HG02885 (cell line): ENCODE measurements around the gene CERS6.

Source experiments
- ATAC-seq: cut with Tn5 transposase; IDR thresholded peaks from one replicate; pipeline ENCODE4 v1.9.1; 2021; ENCODE audit warnings: mild to moderate bottlenecking; ENCODE audit not compliant: unreplicated experiment, poor library complexity

The CERS6 gene

DNA sequence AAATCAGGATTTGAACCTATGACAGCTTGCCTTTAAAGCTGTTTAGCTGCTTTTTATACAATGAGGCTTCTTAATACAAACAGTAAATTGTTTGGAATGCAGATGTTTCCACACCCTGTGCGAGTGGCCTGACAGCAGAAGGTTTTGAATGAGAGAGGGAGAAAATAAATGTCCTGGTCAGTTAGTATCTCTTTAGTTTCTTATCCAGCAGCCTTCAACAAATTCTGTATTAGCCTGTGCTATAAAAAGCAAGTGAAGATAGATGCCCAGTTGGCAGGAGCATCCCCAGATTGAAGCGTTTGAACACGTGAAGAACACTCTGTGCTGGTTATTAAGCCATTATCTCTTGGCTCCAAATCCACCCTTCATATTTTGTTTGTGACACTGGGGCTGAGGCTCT lies 70.6 kb downstream of the CERS6 start:
- no peak for ATAC-seq

DNA sequence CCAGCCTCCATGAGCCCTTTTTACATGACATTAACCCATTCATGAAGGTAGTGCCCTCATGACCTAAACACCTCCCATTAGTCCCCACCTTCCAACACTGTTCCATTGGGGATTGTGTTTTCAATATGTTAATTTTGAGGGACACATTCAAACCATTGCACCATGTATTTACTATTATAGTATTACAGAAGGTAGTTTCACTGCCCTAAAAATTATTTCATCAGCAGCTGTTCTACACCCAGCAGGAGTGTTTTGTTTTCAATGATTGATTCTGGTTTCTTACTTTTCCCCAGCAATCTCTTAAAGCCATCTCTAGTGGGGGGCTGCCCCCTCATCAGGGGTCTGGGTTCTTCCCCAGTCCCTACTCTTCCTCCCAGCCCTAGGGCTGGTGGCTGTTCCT lies 71.9 kb downstream of the CERS6 start:
- ATAC-seq: no peak

DNA sequence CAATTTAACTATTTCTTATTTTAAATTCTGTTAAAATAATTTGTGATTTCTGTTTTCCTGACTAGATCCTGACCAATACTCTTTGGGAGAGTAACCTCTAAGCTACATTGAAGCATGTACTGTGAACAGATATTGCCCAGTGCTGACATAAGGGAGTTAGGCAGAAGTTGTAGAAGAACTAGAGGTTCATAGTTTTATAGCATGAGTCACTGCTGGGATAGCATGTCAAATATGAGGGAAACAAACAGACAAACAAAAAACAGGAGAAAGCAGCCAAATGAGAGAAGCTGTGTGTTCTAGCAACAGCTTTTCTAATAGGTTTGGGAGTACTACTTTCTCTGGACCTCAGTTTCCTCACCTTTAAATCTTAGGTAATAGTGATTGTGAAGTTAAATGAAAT lies 72.4 kb downstream of the CERS6 start:
- no peak for ATAC-seq

DNA sequence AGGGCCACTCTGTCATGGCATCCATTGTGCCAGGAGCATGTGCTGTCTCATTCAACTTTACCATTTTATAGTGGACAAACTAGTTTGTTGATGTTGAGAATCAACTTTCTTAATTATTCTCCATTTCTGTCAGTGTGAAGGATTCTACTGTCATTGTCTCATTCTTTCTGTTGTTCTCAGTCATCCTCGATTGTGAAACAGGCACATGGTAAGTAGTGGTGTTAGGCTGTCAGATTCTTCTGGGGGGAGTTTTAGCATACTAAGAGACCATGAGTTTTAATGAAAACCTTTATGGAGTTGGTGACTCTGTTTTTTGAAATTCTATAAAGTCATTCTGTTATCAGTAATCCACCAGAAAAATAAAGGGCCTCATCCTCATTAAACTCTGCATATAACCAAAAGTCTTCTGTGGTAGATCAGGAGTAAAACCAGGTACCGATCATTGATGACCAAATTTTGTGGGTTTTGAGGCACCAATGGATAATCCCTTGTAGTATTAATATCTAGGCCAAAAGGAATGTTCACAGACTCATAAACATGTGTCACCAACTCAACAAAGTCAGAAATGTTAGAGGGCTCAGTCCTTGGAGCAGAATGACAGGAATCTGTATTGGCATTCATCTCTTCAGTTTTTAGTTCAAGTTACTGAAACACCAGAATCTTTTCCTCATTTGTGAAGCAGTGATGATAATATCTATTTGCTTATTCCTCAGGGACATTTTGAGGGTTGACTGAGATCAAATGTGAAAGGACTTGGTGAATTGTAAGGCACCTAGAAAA lies 73.2 kb downstream of the CERS6 start:
- peak; percentile 33 for ATAC-seq

DNA sequence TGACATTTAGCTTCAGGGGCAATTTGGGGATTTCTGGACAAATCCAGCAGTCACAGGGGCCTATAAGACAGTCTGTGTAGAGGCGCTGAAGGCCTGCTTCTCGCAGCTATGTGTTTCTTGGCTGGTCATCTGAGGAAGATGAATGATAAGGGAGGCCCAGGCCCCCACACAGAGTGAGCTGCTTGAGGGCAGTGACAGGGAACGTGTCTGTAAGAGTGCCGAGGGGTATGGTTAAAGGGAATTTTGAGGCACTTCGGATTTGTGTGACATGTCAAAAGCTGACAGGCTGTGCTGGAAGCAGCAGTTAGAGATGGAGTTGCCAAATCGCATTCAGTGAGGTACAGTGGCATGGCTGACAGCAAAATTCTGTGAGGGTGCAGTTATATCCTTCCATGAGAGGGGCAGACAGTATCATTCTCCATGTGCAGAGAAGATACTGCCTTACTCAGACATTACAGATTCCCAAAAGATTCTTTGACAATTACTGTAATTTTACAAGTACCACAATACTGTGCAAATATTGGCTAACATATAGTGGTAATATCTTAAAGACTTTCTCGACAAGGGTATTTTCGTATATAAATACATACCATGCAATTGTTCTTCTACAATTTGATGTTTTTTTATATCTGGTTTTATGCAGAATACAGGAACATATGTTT lies 74.0 kb downstream of the CERS6 start:
- no peak for ATAC-seq

DNA sequence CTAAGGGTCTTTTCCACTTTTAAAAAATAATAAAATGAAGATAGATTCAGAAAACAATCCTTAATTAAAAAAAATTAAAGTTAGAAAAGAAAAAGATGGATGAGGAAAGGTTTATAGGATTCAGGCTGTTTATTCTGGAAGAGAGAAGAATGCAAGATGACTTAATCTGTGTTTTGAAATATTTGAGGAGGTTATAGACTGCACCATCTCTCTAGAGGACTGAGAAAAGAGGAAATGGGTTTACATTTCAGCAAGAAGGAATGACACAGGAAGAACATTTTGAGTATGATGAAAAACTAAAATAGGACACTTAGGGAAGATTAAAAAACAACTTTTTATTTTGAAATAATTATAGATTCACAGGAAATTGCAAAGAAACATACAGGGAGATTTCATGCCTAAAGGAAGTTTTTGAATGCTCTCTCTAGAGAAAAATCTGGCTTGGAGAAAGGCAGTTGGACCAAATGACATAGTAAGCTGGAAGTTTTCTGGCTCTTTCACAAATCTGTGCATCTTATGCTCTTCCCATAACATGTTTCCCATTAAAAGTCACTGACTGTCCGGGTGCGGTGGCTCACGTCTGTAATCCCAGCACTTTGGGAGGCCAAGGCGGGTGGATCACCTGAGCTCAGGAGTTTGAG lies 75.0 kb downstream of the CERS6 start:
- ATAC-seq: peak; percentile 49

DNA sequence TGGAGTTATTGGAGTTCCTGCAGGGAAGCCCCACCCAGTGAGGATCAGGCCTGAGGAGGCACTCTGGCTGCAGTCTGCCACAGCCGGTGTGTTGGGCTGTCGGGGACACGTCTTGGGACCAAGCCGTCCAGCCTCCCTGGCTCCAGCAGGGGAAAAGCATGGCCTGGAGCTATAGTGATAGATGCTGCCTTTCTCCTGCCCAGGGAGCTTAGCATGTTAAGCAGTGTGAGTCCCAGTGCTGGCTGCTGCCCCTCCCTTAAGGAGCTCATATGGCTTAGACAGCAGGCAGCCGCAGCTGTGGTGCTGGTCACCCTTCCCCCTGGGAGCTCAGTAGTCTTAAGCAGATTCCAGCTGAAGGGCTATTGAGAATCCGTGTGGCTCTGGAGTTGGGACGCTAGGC lies 78.9 kb downstream of the CERS6 start:
- no peak for ATAC-seq

DNA sequence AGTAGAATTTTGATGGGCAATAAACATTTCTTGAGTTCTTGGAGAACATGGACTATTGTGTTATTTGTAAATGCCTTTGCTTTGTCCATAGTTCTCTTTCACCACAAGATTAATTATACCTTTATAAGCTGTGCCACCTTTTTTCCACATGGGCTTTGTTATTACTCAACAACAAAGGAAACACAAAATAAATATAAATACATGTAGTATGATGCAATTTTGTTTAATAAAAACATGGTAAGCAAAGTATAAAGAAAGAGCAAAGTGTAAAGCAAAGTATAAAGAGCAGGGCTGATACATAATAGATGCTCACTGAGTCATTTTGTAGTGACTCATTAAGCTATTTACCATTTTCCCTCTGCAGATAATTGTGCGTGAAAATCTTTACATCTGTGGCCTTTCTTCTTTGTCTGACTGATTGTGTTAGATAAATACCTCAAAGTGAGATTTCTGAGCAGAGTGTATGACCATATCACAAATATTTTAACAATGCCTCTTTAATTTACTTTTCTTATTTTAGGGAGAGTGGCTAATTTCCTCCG lies 80.9 kb downstream of the CERS6 start:
- ATAC-seq: no peak

DNA sequence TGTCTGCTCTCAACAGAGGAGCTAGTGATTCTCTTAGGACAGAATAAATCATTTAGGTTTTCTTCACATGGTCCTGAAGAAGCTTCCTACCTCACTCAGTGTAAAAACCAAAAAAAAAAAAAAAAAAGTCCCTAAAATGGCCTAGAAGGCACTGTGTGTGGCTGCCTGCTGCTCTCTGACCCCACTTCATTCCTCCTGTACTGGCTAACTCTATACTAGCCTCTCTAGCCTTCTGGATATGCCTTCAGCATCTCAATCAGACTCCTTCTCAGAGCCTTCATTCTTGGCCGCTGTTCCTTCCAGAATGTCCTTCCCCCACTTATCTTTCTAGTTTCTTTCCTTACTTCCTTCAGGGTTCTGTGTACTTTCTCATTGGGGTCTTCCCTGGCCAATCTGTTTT lies 82.1 kb downstream of the CERS6 start:
- ATAC-seq: no peak

DNA sequence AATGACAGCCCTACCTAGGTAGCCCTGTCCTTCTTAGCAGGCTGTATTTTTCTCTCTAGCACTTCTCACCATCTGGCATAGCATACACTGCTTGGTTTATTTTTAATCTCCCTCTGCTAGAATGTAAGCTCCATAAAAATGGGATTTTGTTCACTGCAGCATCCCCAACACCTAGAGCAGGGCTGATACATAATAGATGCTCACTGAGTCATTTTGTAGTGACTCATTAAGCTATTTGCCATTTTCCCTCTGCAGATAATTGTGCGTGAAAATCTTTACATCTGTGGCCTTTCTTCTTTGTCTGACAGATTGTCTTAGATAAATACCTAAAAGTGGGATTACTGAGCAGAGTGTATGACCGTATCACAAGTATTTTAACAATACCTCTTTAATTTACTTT lies 82.5 kb downstream of the CERS6 start:
- no peak for ATAC-seq

DNA sequence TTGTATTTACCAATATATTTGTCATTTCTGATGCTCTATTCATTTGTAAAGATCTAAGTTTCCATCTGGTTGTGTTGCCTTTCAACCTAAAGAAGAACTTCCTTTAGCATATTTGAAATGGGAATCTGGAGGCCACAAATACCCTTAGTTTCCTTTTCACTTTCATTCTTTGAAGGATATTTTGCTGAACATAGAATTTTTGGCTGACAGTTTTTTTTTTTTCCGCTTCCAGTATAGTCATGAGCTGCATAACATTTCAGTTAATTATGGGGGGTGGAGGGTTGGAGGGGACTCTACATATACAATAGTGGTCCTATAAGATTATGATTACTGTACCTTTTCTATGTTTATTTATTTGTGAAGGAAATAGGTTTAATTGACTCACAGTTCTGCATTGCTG lies 83.9 kb downstream of the CERS6 start:
- no peak for ATAC-seq

DNA sequence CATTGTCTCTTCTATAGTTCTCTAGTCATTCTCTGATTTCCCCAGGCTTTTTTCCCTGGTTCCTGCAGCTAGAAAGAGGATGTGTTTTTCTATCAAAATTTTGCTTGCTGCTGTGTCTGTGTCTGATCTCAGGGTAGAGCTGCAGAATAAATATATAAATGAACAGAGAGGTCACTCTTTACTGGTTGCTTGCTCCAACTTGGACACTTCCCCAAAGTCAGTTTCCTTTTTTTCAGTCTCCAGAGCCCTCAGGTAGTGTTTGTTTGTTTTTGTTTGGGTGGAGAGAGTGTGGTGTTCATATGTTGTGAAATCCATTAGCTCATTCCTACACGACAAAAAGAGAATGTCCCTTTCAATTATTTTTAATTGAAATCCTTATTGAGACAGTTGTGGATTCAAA lies 85.8 kb downstream of the CERS6 start:
- ATAC-seq: no peak

DNA sequence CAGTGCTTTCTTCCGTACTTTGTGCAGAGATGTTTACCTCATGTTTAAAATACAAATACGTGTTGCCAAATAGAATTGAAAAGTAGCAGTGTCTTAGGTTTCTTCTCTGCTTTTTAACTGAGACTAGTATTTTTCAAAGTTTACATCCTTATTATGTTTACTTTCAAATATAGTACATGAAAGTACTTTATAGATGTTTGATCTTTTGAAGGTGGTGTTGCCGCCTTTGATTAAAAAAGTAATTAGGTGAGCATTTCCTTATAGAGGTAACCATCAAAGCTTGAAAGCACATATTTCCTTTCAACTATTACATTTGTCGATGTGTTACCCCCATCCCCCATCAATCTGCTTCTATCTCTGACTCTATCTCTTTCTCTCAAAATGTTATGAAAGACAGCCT lies 87.0 kb downstream of the CERS6 start:
- ATAC-seq: no peak

DNA sequence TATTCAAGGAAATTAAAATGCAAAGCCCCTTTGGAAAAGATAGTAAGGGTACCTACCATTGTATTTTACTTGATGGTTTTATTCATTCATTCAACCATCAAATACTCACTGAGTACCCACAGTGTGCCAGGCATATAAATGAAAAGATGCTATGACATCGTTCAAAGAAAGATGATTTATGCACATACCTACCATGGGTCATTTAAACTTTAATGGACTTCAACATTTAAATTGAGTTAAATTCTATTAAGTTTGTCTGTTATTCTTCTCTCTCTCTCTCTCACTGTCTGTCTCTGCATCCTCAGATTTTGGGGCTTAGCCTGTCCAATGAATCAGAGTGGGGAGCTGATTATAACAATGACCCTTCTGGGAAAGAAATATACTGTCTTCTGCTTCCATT lies 87.9 kb downstream of the CERS6 start:
- ATAC-seq: no peak

DNA sequence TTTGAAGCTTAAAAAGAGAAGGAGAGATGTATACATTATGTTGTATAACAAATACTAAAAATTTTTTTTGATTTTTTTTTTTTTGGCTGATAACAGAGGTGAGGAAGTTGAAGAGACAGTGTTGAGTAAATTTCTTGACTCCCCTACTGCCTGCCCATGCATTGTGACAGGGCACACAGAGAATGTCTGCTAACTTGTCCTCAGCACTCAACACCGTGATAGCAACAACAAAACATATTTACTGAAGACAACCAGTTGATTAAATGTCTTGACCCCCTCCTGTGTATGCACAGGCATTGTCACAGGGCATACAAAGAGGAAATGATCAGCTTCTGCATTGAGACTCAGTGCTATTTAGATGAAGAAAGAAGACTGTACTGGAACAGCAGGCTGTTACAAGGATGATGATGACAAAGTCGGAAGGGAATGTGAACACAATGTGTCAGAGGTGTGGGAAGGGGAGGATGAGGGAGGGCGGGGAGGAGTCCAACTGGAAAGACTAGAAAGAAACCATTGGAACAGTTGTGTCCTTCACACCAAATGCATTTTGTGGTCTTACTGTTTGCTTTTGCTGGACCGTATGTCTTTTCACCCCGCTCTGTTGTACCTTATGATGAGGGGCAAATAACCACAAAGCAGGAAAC lies 89.5 kb downstream of the CERS6 start:
- ATAC-seq: no peak

DNA sequence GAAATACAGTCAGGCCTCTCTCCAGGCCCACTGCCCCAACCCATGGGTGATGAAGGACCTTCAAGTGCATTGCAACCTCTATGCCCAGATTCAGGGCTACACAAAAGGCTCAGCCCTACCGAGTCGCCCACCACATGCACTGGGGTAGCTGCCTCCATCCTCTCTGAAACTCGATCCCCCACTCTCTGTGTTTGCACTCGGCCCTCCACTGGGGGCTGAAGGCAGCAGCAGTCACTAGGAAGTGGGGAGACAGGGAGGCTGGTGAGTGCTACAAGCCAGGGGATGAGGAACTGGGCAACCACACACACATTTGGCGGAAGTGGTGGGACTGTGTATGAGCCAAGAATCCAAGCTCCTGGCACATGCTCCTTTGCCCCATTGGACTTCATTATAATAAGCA lies 94.6 kb downstream of the CERS6 start:
- no peak for ATAC-seq

DNA sequence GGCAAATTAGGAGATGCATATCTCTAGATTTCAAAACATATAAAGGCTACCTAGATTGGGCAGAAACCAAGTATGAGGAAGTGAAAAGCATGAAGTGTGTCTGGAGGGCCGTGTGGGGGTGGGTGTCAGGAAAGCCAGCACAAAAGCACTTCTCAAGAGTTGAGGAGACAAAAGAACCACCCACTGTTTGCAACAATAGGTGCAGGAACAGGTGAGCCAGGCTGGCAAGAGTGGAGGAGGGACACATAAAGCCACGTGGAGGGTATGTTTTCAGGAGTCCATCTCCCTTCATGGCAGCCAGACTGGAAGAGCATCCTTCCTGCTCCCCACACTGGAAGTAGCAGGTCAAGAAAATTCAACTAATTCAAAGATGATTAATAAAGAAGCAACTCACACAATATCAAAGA lies 96.4 kb downstream of the CERS6 start:
- ATAC-seq: peak; percentile 99

DNA sequence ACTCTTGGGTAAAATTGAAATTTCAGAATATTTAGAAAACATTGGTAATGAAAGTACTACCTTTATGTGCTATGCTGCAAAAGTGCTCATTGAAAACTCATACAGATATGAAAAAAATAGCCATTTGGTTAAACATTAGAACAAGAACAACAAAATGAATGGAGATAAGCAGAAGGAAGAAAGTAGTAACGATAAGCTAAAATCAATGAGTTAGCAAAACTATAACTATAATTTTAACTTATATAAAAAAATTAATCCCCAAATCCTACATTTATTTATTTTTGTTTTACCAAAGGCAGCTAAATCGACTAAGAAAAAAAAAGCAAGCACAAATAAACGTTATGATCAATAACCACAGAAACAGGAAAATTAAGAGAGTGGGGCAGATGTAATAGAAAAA lies 99.2 kb downstream of the CERS6 start:
- ATAC-seq: no peak

DNA sequence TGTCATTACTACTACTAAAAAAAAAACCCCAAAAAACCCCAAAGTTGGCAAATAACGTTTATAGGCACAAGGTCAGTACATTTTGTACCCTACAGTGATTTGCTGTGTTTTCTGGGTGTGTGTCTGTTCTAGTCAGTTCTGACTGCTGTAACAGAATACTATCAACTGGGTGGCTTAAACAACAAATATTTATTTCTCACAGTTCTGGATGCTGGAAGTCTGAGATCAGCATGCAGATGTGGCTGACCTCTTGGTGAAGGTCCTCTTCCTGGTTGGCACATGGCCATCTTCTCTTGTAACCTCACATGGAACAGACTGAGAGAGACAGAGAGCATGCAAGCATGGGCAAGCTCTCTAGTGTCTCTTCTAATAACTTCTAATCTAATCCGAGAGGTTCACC lies 103.1 kb downstream of the CERS6 start:
- no peak for ATAC-seq

DNA sequence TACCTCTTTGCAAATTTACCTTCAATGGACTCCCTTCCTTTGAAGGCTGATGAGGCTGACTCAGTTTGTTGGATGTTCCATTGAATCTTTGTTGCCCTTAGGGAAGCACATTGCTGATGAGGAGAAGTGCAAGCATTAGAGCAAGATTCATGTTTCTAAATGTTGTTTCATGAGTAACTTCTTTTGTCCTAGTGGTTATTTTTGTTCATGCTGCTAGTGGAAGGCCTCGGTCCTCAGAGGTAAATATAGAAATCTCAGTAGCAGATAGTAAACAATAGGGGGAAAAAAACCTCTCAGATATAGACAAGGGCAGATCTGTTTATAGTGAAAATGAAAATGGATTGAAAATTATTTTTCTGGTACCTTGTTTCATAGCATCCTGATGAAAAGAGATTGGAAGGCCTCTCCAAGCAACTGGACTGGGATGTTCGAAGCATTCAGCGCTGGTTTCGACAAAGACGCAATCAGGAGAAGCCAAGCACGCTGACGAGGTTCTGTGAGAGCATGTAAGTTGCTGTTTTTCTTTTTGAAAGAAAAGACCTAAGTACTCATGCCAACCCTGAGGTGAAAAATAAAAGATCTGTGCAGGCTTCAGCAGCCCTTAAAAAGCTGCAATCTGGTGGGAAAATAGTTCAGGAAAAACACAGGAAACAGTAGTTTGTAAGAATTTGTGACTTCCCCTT lies 104.9 kb downstream of the CERS6 start:
- ATAC-seq: peak; percentile 46
